SK-N-MC (cell line): ENCODE results near the gene HCCS.

Experiments used
- DNase-seq: peaks from one replicate; pipeline ENCODE4 v3.0.0-alpha.2; 2011; ENCODE audit warnings: low read depth, low spot score
- H3K27ac ChIP-seq: fragments of 200-600 bp; sonication (generic); 2 replicates; pipeline ENCODE4 v1.5.1; 2016; ENCODE audit warnings: mixed run types
- H3K36me3 ChIP-seq: fragments of 200-600 bp; sonication (generic); 2 replicates; pipeline ENCODE4 v1.6.1; 2017; ENCODE audit warnings: antibody characterized with exemption, low read length, mixed read lengths; ENCODE audit not compliant: insufficient read depth
- H3K4me3 ChIP-seq: fragments of 200-600 bp; sonication (generic); 2 replicates; pipeline ENCODE4 v1.5.1; 2016
- H3K9ac ChIP-seq: fragments of 200-600 bp; sonication (generic); 2 replicates; pipeline ENCODE4 v1.8.0; 2017; ENCODE audit warnings: mixed run types, mixed read lengths; ENCODE audit not compliant: insufficient read length
- H3K9me3 ChIP-seq: fragments of 200-600 bp; sonication (generic); 2 replicates; pipeline ENCODE4 v1.6.1; 2017; ENCODE audit warnings: low read depth, mild to moderate bottlenecking, antibody characterized with exemption, low read length, moderate library complexity, mixed read lengths
- EZH2 ChIP-seq: fragments of 200-600 bp; sonication (generic); IDR thresholded peaks from one replicate; pipeline ENCODE4 v1.6.1; 2017; ENCODE audit warnings: antibody characterized with exemption
- FOXP2 ChIP-seq: optimal IDR thresholded peaks from 2 replicates; pipeline ENCODE3; 2011; ENCODE audit warnings: mild to moderate bottlenecking, moderate library complexity; ENCODE audit not compliant: insufficient read depth; ENCODE audit errors: extremely low read length, control extremely low read depth
- POLR2AphosphoS5 ChIP-seq: IDR thresholded peaks from 2 replicates; pipeline ENCODE4 v1.6.1; 2012; ENCODE audit warnings: mild to moderate bottlenecking, low read depth, low read length, borderline replicate concordance

Gene HCCS

GRCh38 chrX:11151799-11152559, 40.8 kb downstream of the HCCS start:
- DNase-seq: no peak
- no peak overlapping the region for H3K9ac ChIP-seq
- no peak overlapping the region for H3K27ac ChIP-seq
- no peak overlapping the region for H3K4me3 ChIP-seq
- H3K36me3 ChIP-seq: no peaks in the 10 kb centered on the region
- no peaks in the 10 kb centered on the region for H3K9me3 ChIP-seq
- TF ChIP-seq POLR2AphosphoS5: no peak
- TF ChIP-seq FOXP2: no peak
- no peak for TF ChIP-seq EZH2

GRCh38 chrX:11159149-11159548, 48.0 kb downstream of the HCCS start:
- Histone ChIP-seq H3K4me3 (no peak overlapping the region), H3K27ac (no peak overlapping the region), H3K9ac (no peak overlapping the region), H3K36me3 (no peaks in the 10 kb centered on the region), H3K9me3 (no peaks in the 10 kb centered on the region)
- TF ChIP-seq EZH2 (no peak), POLR2AphosphoS5 (no peak), FOXP2 (no peak)
- DNase-seq: no peak

GRCh38 chrX:11164433-11164832, 53.3 kb downstream of the HCCS start:
- Histone ChIP-seq H3K27ac (no peak overlapping the region), H3K9me3 (no peaks in the 10 kb centered on the region), H3K9ac (no peak overlapping the region), H3K4me3 (no peak overlapping the region), H3K36me3 (no peaks in the 10 kb centered on the region)
- DNase-seq: no peak
- TF ChIP-seq POLR2AphosphoS5 (no peak), EZH2 (no peak), FOXP2 (no peak)

GRCh38 chrX:11171956-11172355, 60.8 kb downstream of the HCCS start:
- H3K27ac ChIP-seq: no peak overlapping the region
- TF ChIP-seq EZH2: no peak
- no peak for TF ChIP-seq POLR2AphosphoS5
- H3K9ac ChIP-seq: no peak overlapping the region
- DNase-seq: no peak
- no peaks in the 10 kb centered on the region for H3K36me3 ChIP-seq
- H3K4me3 ChIP-seq: no peak overlapping the region
- no peaks in the 10 kb centered on the region for H3K9me3 ChIP-seq

- TF ChIP-seq FOXP2: no peak
- no peak for TF ChIP-seq POLR2AphosphoS5
- no peak for TF ChIP-seq EZH2
- H3K36me3 ChIP-seq: no peaks in the 10 kb centered on the region
- no peaks in the 10 kb centered on the region for H3K9me3 ChIP-seq
- no peak overlapping the region for H3K9ac ChIP-seq
- DNase-seq: no peak
- H3K27ac ChIP-seq: no peak overlapping the region
- no peak overlapping the region for H3K4me3 ChIP-seq
Measured at GRCh38 chrX:11172415-11172814, 61.3 kb downstream of the HCCS start.
